Upper lobe of left lung (tissue), 6 donors: Measurements from ENCODE around the gene SH3RF1. TPM values are rescaled to one million over a fixed set of nuclear protein-coding genes. Genes with fewer than 3 reads are reported as not detected.

Experiments used
- ATAC-seq, 2 donors: fragments of 200-7000 bp; cut with Tn5 transposase; one replicate each; pipeline ENCODE4 v1.9.1; 2022; ENCODE audit warnings: mild to moderate bottlenecking in 2 of 2, moderate library complexity in 2 of 2; ENCODE audit not compliant: low FRiP score in 2 of 2
- DNase-seq, 2 donors: peaks; one replicate each; pipeline ENCODE4 v3.0.0-alpha.2; 2019 to 2020
- H3K27ac ChIP-seq, 4 donors: fragments of 200-600 bp; sonication (generic); one replicate each; pipeline ENCODE4 v1.5.1; 2016 to 2019
- H3K27me3 ChIP-seq, 4 donors: fragments of 200-600 bp; sonication (generic); one replicate each; pipeline ENCODE4 v1.5.1; 2017 to 2019
- H3K36me3 ChIP-seq, 4 donors: fragments of 200-600 bp; sonication (generic); one replicate each; pipeline ENCODE4 v1.5.1; 2016 to 2019
- H3K4me1 ChIP-seq, 4 donors: fragments of 200-600 bp; sonication (generic); one replicate each; pipeline ENCODE4 v1.5.1; 2018 to 2019
- H3K4me3 ChIP-seq, 4 donors: fragments of 200-600 bp; sonication (generic); one replicate each; pipeline ENCODE4 v1.5.1; 2017 to 2019; ENCODE audit warnings: mild to moderate bottlenecking in 2 of 4, moderate library complexity in 1 of 4
- H3K9me3 ChIP-seq, 4 donors: fragments of 200-600 bp; sonication (generic); one replicate each; pipeline ENCODE4 v1.5.1; 2018 to 2019
- EP300 ChIP-seq, 4 donors: sonication (generic); formaldehyde crosslinking; IDR thresholded peaks; one replicate each; pipeline ENCODE4 v1.5.1; 2017; ENCODE audit warnings: antibody characterized with exemption in 4 of 4, control low read depth in 2 of 4
- POLR2A ChIP-seq, 4 donors: fragments of 450-650 bp; IDR thresholded peaks; one replicate each; pipeline ENCODE4 v1.5.1; 2016 to 2017; ENCODE audit warnings: antibody characterized with exemption in 4 of 4, mild to moderate bottlenecking in 2 of 4
- POLR2AphosphoS5 ChIP-seq, 2 donors: sonication (generic); formaldehyde crosslinking; IDR thresholded peaks; one replicate each; pipeline ENCODE4 v1.5.1; 2017; ENCODE audit warnings: antibody characterized with exemption in 2 of 2
- WGBS, 2 donors: methylation state at CpG; one replicate each; pipeline ENCODE4 v1.1.5; 2017 to 2018; 5-methylcytosine and 5-hydroxymethylcytosine counted together
- total RNA-seq, 6 donors: library from RNA; depleted of rRNA in 4 of 6; stranded (reverse); fragments of >200 nt in 4 of 6; gene quantifications; one replicate each; pipeline versions ENCODE4 v1.1.0 to v1.2.1, GENCODE V29; 2016 to 2021
- TF ChIP-seq, protein P1 (sequence below), 6 experiments: fragments of 450-650 bp in 4 of 6; fragments of 200-600 bp in 2 of 6; sonication (generic) in 2 of 6; IDR thresholded peaks; one replicate each; pipeline ENCODE4 v1.5.1; 2016 to 2019; ENCODE audit warnings: antibody characterized with exemption in 6 of 6
- donor health status: DM: no; HTN: no; CAD: no; lungs with moderate emphysema.
- donor health status: DM: no; HTN: yes; CAD: no; lungs with severe emphysema.

The SH3RF1 gene
- total RNA-seq, 6 donors from 2014 or later: 27.1 to 38.7 (median 34.3) TPM

- ATAC-seq (no peak), DNase-seq (no peak)
- H3K27me3 ChIP-seq: peaks cover 0 to 2% (median 0%) of the 10 kb centered on the region in 4 donors
- TF ChIP-seq POLR2AphosphoS5 (IDR thresholded peaks at IDR 0.05) (no peak), EP300 (IDR thresholded peaks at IDR 0.05) (peak in 1 of 4 donors; percentile 5)
- H3K27ac ChIP-seq: no peak overlapping the region
- WGBS, 2 donors: 78 to 83% methylated on average over 13 of the region's 13 CpGs
- no peak overlapping the region for H3K4me3 ChIP-seq
- H3K4me1 ChIP-seq: peaks cover 37 to 76% (median 54%) of the 10 kb centered on the region in 4 donors
- no peaks in the 10 kb centered on the region for H3K36me3 ChIP-seq
- no peaks in the 10 kb centered on the region for H3K9me3 ChIP-seq
Observed at GRCh38 chr4:169251291-169252235, 19.2 kb downstream of the SH3RF1 start.

GRCh38 chr4:169250796-169251195 lies 20.0 kb downstream of the SH3RF1 start:
- DNase-seq: no peak
- H3K27me3 ChIP-seq: peaks cover 0 to 2% (median 0%) of the 10 kb centered on the region in 4 donors
- peaks cover 37 to 76% (median 49%) of the 10 kb centered on the region in 4 donors for H3K4me1 ChIP-seq
- WGBS, 2 donors: 59 to 70% methylated on average over 1 of the region's 1 CpG
- no peak overlapping the region for H3K4me3 ChIP-seq
- no peaks in the 10 kb centered on the region for H3K9me3 ChIP-seq
- peak overlapping the region in 1 of 4 donors; percentile 7 for H3K27ac ChIP-seq
- TF ChIP-seq, protein P1, sequence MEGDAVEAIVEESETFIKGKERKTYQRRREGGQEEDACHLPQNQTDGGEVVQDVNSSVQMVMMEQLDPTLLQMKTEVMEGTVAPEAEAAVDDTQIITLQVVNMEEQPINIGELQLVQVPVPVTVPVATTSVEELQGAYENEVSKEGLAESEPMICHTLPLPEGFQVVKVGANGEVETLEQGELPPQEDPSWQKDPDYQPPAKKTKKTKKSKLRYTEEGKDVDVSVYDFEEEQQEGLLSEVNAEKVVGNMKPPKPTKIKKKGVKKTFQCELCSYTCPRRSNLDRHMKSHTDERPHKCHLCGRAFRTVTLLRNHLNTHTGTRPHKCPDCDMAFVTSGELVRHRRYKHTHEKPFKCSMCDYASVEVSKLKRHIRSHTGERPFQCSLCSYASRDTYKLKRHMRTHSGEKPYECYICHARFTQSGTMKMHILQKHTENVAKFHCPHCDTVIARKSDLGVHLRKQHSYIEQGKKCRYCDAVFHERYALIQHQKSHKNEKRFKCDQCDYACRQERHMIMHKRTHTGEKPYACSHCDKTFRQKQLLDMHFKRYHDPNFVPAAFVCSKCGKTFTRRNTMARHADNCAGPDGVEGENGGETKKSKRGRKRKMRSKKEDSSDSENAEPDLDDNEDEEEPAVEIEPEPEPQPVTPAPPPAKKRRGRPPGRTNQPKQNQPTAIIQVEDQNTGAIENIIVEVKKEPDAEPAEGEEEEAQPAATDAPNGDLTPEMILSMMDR (IDR thresholded peaks at IDR 0.05): no peak
- TF ChIP-seq POLR2AphosphoS5 (IDR thresholded peaks at IDR 0.05) (no peak), POLR2A (IDR thresholded peaks at IDR 0.05) (no peak), EP300 (IDR thresholded peaks at IDR 0.05) (no peak)
- no peaks in the 10 kb centered on the region for H3K36me3 ChIP-seq
- no peak for ATAC-seq

- Histone ChIP-seq H3K27me3 (peaks cover 0 to 2% (median 0%) of the 10 kb centered on the region in 4 donors), H3K36me3 (no peaks in the 10 kb centered on the region), H3K4me3 (no peak overlapping the region), H3K4me1 (peaks cover 33 to 70% (median 42%) of the 10 kb centered on the region in 4 donors), H3K27ac (no peak overlapping the region), H3K9me3 (no peaks in the 10 kb centered on the region)
- TF ChIP-seq POLR2AphosphoS5 (IDR thresholded peaks at IDR 0.05) (no peak), POLR2A (IDR thresholded peaks at IDR 0.05) (no peak), EP300 (IDR thresholded peaks at IDR 0.05) (no peak)
- TF ChIP-seq, protein P1 (IDR thresholded peaks at IDR 0.05): no peak
- DNase-seq (no peak), ATAC-seq (no peak)
- WGBS, 2 donors: 49 to 56% methylated on average over 2 of the region's 2 CpGs
Observed at GRCh38 chr4:169249999-169250398, 20.8 kb downstream of the SH3RF1 start.

- peak overlapping the region in 2 of 4 donors; percentile 40 to 57 for H3K27ac ChIP-seq
- H3K9me3 ChIP-seq: no peaks in the 10 kb centered on the region
- peak; percentile 45 to 73 for ATAC-seq
- H3K4me1 ChIP-seq: peaks cover 27 to 70% (median 39%) of the 10 kb centered on the region in 4 donors
- peaks cover 0 to 2% (median 0%) of the 10 kb centered on the region in 4 donors for H3K27me3 ChIP-seq
- no peak overlapping the region for H3K4me3 ChIP-seq
- TF ChIP-seq EP300 (IDR thresholded peaks at IDR 0.05): peak in 1 of 4 donors; percentile 71
- TF ChIP-seq, protein P1 (IDR thresholded peaks at IDR 0.05): no peak
- 42 to 43% methylated on average over 6 of the region's 6 CpGs for WGBS, 2 donors
- DNase-seq: no peak
- H3K36me3 ChIP-seq: no peaks in the 10 kb centered on the region
Observed at GRCh38 chr4:169249214-169249973, 21.4 kb downstream of the SH3RF1 start.

DNA sequence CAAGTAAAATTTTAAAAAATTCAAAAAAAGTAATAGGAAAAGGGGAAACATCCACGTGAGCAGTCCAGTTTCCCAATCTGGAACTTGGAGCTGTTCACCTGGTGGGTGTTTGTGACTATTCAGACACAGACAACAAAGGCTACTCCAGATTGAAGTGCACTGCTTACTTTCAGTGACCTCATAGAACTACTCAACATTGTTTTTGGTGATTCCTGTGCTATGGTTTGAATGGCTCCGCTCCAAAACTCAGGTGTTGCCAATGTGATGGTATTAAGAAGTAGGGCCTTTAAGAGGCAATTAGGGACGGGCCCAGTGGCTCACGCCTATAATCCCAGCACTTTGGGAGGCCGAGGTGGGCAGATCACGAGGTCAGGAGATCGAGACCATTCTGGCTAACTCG lies 22.1 kb downstream of the SH3RF1 start:
- no peaks in the 10 kb centered on the region for H3K36me3 ChIP-seq
- DNase-seq (no peak), ATAC-seq (peak in 1 of 2 donors; percentile 34)
- WGBS, 2 donors: 76 to 83% methylated on average over 7 to 8 of the region's 8 CpGs
- peaks cover 0 to 2% (median 0%) of the 10 kb centered on the region in 4 donors for H3K27me3 ChIP-seq
- H3K27ac ChIP-seq: peak overlapping the region in 2 of 4 donors; percentile 40 to 57
- no peaks in the 10 kb centered on the region for H3K9me3 ChIP-seq
- peaks cover 33 to 70% (median 39%) of the 10 kb centered on the region in 4 donors for H3K4me1 ChIP-seq
- H3K4me3 ChIP-seq: no peak overlapping the region
- TF ChIP-seq POLR2AphosphoS5 (IDR thresholded peaks at IDR 0.05): no peak
- no peak for TF ChIP-seq POLR2A (IDR thresholded peaks at IDR 0.05)
- no peak for TF ChIP-seq EP300 (IDR thresholded peaks at IDR 0.05)
- TF ChIP-seq, protein P1 (IDR thresholded peaks at IDR 0.05): no peak
